GM19452 (cell line): ENCODE results near the gene BRCC3.
"Not testable (repeated sequence)": the region's sequence is repeated elsewhere in the genome, so short reads cannot be mapped to it uniquely, and the experiment has no call there.

ENCODE experiments used
- ATAC-seq: cut with Tn5 transposase; IDR thresholded peaks from one replicate; pipeline ENCODE4 v1.9.1; 2021; ENCODE audit not compliant: unreplicated experiment

The BRCC3 gene

GRCh38 chrX:155143959-155144548 lies 72.7 kb downstream of the BRCC3 start:
- ATAC-seq = no peak

DNA sequence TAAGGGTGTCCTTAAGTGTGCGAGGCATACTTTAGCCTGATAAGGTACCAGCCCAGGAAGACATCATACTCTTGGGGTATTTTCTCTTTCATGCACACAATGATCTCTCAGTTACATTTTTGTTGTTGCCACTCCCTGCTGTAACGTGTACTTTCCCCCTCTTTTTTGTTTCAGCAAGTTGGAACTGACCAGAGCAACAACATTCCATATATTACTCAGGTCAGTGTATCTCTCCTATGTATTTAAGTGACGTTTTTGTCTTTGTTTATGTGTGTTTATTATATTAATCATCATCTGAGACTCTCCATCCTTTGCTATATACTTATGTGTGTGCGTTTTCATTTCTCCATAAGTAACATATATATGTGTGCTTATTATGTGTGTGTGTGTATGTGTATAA lies 73.6 kb downstream of the BRCC3 start:
- ATAC-seq = no peak

GRCh38 chrX:155147612-155148011 lies 76.3 kb downstream of the BRCC3 start:
- ATAC-seq = not testable (repeated sequence)

- ATAC-seq = not testable (repeated sequence)
Measured at GRCh38 chrX:155148166-155148565, 76.9 kb downstream of the BRCC3 start.

GRCh38 chrX:155148724-155149537 lies 77.6 kb downstream of the BRCC3 start:
- no peak for ATAC-seq

GRCh38 chrX:155169881-155170280 lies 98.6 kb downstream of the BRCC3 start:
- ATAC-seq = no peak
